ENCODE measurements around the gene ZDHHC21.

The ZDHHC21 gene

DNA sequence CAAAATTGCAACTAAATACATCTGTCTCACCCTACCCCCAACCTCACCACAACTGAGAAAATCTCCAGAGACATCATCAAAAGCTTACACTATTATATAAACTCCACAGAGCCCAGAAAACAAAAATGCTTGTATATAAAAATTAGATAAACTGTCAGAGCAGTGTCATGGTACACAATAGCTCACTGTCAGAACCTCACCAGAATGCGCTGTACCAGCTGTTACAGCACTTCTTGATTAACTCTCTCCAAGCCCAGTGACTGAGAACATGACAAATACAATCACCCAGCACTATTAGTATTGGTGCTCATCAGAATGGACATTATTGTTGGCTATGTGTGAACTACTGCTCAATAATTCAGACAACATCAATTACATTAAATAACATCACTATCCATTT lies 65.7 kb downstream of the ZDHHC21 start:
- H3K4me1 ChIP-seq: no peaks in the 10 kb centered on the region
- H3K36me3 ChIP-seq: no peaks in the 10 kb centered on the region; the same call in 1 of the 2 replicates
- H3K27me3 ChIP-seq: no peaks in the 10 kb centered on the region
- H3K4me3 ChIP-seq (ENCODE audit: low read depth, low read length): no peak overlapping the region
- H3K9me3 ChIP-seq: no peaks in the 10 kb centered on the region
- no peak for DNase-seq
- TF ChIP-seq CTCF (IDR thresholded peaks at IDR 0.05; ENCODE audit: low read depth, low read length): no peak

GRCh38 chr9:14618836-14619420 lies 74.3 kb downstream of the ZDHHC21 start:
- no peak overlapping the region for H3K4me3 ChIP-seq (ENCODE audit: low read depth, low read length)
- no peak for TF ChIP-seq CTCF (IDR thresholded peaks at IDR 0.05; ENCODE audit: low read depth, low read length)
- H3K36me3 ChIP-seq: no peaks in the 10 kb centered on the region
- no peaks in the 10 kb centered on the region for H3K4me1 ChIP-seq
- no peaks in the 10 kb centered on the region for H3K9me3 ChIP-seq
- DNase-seq: no peak
- H3K27me3 ChIP-seq: no peaks in the 10 kb centered on the region; the same call in 1 of the 2 replicates

DNA sequence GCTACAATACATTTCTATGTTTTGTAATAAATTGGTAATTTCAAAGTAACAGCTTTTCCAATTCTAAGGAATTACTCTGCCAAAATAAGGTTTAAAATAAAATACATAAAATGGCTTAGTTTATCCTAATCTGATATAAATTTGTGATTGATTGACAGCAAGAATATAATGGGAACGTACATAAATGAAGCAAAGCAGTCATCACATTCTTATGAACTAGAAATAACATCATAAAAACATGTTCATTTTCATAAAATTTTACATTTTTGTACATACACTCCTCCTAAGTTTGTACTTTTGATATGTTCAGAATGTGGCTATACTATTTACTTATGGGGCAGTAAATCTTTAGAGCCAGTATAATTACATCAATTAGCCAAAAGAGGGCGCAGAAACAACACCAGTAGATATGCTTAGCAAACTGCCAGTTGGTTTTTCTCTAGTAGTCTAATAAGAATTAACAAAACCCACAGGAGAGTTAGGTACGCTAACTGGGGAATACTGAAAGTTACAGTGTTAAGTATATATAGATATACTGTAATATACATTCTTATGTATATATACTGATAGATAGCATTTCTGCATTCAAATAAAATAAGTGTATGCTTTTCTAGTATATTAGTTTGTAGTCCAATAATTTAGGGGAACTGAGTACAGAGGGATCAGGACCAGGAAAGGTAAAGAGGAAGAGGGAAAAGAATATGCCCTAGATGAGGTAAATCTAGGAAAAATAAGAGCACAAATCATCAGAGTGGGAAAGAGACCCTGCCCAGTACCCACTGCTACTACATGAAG lies 76.8 kb downstream of the ZDHHC21 start:
- Histone ChIP-seq H3K4me3 (ENCODE audit: low read depth, low read length) (no peak overlapping the region), H3K9me3 (no peaks in the 10 kb centered on the region), H3K4me1 (no peaks in the 10 kb centered on the region), H3K36me3 (no peaks in the 10 kb centered on the region), H3K27me3 (no peaks in the 10 kb centered on the region; the same call in 1 of the 2 replicates)
- TF ChIP-seq CTCF (IDR thresholded peaks at IDR 0.05; ENCODE audit: low read depth, low read length): peak; percentile 70
- DNase-seq: no peak

GRCh38 chr9:14608540-14608939 lies 84.7 kb downstream of the ZDHHC21 start:
- no peaks in the 10 kb centered on the region for H3K27me3 ChIP-seq
- no peaks in the 10 kb centered on the region for H3K4me1 ChIP-seq
- H3K9me3 ChIP-seq: no peaks in the 10 kb centered on the region
- peaks cover 5% of the 10 kb centered on the region; the same call in 1 of the 2 replicates for H3K36me3 ChIP-seq
- no peak for DNase-seq
- no peak overlapping the region for H3K4me3 ChIP-seq (ENCODE audit: low read depth, low read length)
- TF ChIP-seq CTCF (IDR thresholded peaks at IDR 0.05; ENCODE audit: low read depth, low read length): no peak

DNA sequence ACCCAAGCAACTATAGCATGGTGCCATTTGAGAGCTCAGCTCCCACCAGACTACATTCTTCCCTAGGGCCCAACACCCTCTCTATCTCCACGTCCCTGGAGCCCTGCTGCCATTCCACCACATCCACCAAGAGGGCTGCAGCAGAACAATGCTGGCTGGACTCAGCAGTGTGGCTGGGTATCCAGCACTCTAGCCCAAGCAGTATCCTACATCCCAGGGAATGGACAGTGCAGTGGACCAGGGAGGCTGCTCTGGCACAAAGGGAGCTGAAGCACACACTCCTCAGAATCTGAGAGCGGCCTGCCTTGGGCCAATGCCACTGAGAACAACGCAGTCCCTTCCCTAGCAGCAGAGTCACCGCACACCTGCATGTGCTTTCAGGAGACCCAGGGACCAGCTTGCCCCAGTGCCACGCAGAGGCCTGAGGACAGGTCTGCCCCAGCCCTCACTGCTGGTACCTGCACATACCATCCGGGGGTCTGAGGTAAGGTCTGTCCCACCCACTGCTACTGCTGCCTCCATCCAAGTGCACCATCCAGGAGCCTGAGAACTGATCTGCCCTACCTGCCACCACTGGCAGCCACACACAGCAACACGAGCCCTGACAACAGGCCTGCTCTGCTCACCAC lies 95.9 kb downstream of the ZDHHC21 start:
- H3K36me3 ChIP-seq: no peaks in the 10 kb centered on the region
- H3K4me3 ChIP-seq (ENCODE audit: low read depth, low read length): no peak overlapping the region
- H3K4me1 ChIP-seq: no peaks in the 10 kb centered on the region
- no peak for TF ChIP-seq CTCF (IDR thresholded peaks at IDR 0.05; ENCODE audit: low read depth, low read length)
- no peaks in the 10 kb centered on the region for H3K27me3 ChIP-seq
- no peak for DNase-seq
- no peaks in the 10 kb centered on the region; the same call in 1 of the 2 replicates for H3K9me3 ChIP-seq

DNA sequence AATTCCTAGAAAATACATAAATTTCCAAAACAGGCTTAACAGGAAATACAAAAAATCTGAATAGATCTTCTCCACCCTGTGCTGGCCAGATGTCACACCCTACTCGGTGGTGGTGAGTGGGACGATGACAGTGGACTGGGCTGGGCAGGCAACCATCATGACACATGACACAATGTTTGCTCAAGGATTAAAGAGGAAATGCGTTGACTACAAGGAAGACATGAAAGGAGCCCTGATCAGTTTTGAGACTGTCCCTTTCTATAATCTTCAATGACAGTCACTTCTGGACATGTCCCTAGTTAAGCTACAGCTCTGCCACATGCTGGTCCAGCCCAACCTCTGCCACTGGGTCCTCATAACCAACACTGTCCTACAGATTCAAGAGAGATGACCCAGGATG lies 99.8 kb downstream of the ZDHHC21 start:
- no peaks in the 10 kb centered on the region for H3K4me1 ChIP-seq
- H3K9me3 ChIP-seq: no peaks in the 10 kb centered on the region
- no peaks in the 10 kb centered on the region for H3K36me3 ChIP-seq
- TF ChIP-seq CTCF (IDR thresholded peaks at IDR 0.05; ENCODE audit: low read depth, low read length): no peak
- DNase-seq: no peak
- no peak overlapping the region for H3K4me3 ChIP-seq (ENCODE audit: low read depth, low read length)
- H3K27me3 ChIP-seq: no peaks in the 10 kb centered on the region
